ENCODE measurements around the gene RAB3GAP1.
"Not testable (repeated sequence)": the region's sequence is repeated elsewhere in the genome, so short reads cannot be mapped to it uniquely, and the experiment has no call there.

RAB3GAP1 gene

GRCh38 chr2:135055182-135055786, 3.2 kb downstream of the RAB3GAP1 start:
- no peak for DNase-seq

- DNase-seq: no peak
Observed at GRCh38 chr2:135056790-135057189, 4.7 kb downstream of the RAB3GAP1 start.

- no peak for DNase-seq
Observed at GRCh38 chr2:135059577-135059976, 7.5 kb downstream of the RAB3GAP1 start.

GRCh38 chr2:135063210-135063609, 11.1 kb downstream of the RAB3GAP1 start:
- no peak for DNase-seq

GRCh38 chr2:135064149-135064548, 12.1 kb downstream of the RAB3GAP1 start:
- no peak for DNase-seq

- no peak for DNase-seq
Observed at GRCh38 chr2:135066710-135067109, 14.6 kb downstream of the RAB3GAP1 start.

GRCh38 chr2:135072125-135072997, 20.3 kb downstream of the RAB3GAP1 start:
- no peak for DNase-seq

- no peak for DNase-seq
Observed at GRCh38 chr2:135074216-135074615, 22.1 kb downstream of the RAB3GAP1 start.

- DNase-seq: no peak
Observed at GRCh38 chr2:135076556-135076955, 24.5 kb downstream of the RAB3GAP1 start.

- DNase-seq: no peak
Observed at GRCh38 chr2:135078417-135078816, 26.3 kb downstream of the RAB3GAP1 start.

GRCh38 chr2:135086222-135086621, 34.1 kb downstream of the RAB3GAP1 start:
- DNase-seq: no peak

- not testable (repeated sequence) for DNase-seq
Observed at GRCh38 chr2:135089597-135089996, 37.5 kb downstream of the RAB3GAP1 start.

GRCh38 chr2:135091681-135092080, 39.6 kb downstream of the RAB3GAP1 start:
- no peak for DNase-seq

- no peak for DNase-seq
Observed at GRCh38 chr2:135093193-135093592, 41.1 kb downstream of the RAB3GAP1 start.

GRCh38 chr2:135093670-135094330, 41.7 kb downstream of the RAB3GAP1 start:
- no peak for DNase-seq

GRCh38 chr2:135094508-135094907, 42.4 kb downstream of the RAB3GAP1 start:
- no peak for DNase-seq

GRCh38 chr2:135095591-135095990, 43.5 kb downstream of the RAB3GAP1 start:
- no peak for DNase-seq

GRCh38 chr2:135096665-135097446, 44.8 kb downstream of the RAB3GAP1 start:
- DNase-seq: no peak

GRCh38 chr2:135097532-135098231, 45.6 kb downstream of the RAB3GAP1 start:
- no peak for DNase-seq

GRCh38 chr2:135099802-135100483, 47.9 kb downstream of the RAB3GAP1 start:
- no peak for DNase-seq

- DNase-seq: no peak
Observed at GRCh38 chr2:135103843-135104242, 51.8 kb downstream of the RAB3GAP1 start.
